ENCODE data around the gene ASMTL.

ASMTL gene

DNA sequence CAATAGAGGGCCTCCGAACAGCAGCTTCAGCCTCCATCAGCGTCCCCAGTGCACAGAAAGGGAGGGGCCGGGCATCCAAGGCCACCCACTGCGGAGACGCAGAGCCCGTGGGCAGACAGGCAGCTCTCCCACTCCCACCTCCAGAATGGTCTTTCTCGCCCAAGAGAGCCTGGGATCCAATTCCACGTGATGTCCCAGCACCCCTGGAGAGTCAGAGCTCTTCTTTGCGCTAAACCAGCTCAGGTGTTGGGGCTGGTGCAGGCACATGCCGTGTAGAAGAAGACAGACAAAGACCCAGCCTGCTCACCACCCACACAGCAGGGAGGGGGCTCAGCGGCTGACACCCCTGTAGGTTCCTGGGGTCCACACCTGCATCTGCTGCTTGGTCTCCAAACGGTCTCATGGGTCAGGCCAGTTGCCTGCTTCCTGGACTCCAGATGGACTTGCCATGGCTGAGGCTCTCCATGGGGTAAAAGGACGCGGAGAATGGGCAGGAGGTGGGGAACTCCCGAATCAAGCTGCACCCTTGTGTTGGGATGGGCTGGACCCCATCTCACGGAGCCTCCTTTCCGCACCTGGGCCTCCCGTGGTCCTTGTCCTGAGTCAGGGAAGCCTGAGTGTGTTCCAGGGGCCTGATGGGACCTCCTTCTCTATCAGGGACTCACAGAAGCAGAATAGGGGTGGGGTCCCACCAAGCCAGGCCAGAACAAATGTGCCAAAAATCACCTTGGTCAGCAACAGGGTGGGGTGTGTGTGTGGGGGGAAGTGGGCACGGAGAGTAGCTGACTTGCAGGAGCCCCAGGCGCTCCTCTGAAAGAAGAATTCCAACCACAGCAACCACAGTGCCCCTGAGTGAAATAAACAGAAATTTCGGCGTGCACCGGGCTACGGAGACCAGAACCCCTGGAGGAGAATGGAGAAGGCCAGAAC, 11.6 kb upstream of the ASMTL start:
- TF ChIP-seq, protein P1, sequence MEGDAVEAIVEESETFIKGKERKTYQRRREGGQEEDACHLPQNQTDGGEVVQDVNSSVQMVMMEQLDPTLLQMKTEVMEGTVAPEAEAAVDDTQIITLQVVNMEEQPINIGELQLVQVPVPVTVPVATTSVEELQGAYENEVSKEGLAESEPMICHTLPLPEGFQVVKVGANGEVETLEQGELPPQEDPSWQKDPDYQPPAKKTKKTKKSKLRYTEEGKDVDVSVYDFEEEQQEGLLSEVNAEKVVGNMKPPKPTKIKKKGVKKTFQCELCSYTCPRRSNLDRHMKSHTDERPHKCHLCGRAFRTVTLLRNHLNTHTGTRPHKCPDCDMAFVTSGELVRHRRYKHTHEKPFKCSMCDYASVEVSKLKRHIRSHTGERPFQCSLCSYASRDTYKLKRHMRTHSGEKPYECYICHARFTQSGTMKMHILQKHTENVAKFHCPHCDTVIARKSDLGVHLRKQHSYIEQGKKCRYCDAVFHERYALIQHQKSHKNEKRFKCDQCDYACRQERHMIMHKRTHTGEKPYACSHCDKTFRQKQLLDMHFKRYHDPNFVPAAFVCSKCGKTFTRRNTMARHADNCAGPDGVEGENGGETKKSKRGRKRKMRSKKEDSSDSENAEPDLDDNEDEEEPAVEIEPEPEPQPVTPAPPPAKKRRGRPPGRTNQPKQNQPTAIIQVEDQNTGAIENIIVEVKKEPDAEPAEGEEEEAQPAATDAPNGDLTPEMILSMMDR (IDR thresholded peaks at IDR 0.05; ENCODE audit: insufficient read depth, low read depth, low read length, missing control alignments), result no peak
- DNase-seq (ENCODE audit: low read depth), result no peak
- H3K4me3 ChIP-seq (ENCODE audit: low read depth, low read length), result no peak overlapping the region

DNA sequence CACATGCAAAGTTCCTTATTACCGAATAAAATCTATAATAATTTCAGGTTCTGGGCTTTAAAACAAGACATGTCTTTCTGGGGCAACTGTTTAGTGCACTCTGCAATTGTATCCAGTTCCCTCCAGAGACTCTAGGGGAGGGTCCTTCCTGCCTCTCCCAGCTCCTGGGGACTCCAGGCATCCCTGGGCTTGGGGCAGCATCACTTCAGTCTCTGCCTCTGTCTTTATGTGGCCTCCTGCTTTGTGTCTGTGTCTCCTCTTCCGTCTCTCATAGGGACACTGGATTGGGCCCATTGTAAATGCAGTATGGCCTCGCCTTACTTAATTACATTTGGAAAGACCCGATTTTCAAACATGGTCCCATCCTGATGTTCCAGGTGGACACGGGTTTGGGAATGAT, 10.9 kb upstream of the ASMTL start:
- no peak overlapping the region for H3K4me3 ChIP-seq (ENCODE audit: low read depth, low read length)
- TF ChIP-seq, protein P1 (IDR thresholded peaks at IDR 0.05; ENCODE audit: insufficient read depth, low read depth, low read length, missing control alignments), result no peak
- DNase-seq (ENCODE audit: low read depth), result no peak

DNA sequence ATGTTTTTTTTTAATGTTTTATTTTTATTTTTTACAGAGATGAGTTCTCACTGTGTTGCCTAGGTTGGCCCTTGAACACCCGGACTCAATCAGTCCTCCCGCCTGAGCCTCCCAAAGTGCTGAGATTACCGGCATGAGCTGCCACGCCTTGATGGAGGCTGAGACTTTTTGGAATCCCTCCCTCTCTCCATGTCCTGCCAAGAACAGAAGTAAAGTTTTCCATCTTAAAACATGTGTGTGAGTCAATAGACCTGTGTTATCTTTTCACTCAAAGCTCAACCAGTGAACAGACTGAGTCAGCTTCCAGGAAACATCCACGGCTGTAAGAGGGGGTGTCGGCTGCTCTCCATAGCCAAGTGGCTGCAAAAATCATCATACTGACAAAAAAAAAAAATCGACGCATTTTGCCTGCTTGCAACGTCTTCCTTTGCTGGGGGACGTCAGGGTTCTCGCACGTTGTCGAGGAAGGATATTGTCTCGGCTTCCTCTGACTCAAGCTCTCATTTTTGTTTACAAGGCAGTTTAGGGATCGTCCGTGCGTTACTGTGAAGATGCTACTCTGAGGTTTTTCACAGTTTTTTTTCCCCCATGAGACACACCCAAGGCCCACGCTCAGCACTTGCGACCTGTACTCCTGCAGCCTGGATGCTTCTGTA, 10.0 kb upstream of the ASMTL start:
- no peak for DNase-seq (ENCODE audit: low read depth)
- TF ChIP-seq, protein P1 (IDR thresholded peaks at IDR 0.05; ENCODE audit: insufficient read depth, low read depth, low read length, missing control alignments), result no peak

DNA sequence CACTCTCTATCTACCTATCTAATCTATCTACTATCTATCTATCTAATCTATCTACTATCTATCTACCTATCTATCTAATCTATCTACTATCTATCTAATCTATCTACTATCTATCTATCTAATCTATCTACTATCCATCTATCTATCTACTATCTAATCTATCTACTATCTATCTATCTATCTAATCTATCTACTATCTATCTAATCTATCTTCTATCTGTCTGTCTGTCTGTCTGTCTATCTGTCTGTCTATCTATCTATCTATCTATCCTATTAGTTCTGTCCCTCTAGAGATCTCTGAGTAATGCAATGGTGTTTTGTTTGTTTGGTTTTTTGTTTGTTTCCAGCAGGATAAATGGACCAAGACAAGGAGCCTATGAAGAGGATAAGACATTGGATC, 9.4 kb upstream of the ASMTL start:
- DNase-seq (ENCODE audit: low read depth), result no peak
- no peak overlapping the region for H3K4me3 ChIP-seq (ENCODE audit: low read depth, low read length)
- TF ChIP-seq, protein P1 (IDR thresholded peaks at IDR 0.05; ENCODE audit: insufficient read depth, low read depth, low read length, missing control alignments), result no peak

More for the DNA sequence above, 10.0 kb upstream of the ASMTL start:
- H3K4me3 ChIP-seq (ENCODE audit: low read depth, low read length), result no peak overlapping the region

DNA sequence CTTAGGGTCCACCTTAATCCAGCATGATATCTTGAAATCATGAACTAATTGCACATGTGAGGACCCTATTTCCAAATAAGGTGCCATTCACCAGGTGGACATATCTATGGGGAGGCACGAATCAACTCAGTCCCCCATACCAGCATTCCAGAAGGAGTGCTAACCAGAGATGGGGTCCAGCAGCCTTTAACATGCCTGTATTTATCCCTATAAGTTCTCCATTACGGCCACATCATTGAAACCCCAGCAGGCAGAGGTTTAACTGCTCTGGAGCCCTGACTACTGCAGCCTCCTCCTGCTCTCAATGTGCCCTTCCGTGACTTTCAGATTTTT, 3.2 kb upstream of the ASMTL start:
- no peak for DNase-seq (ENCODE audit: low read depth)
- no peak overlapping the region for H3K4me3 ChIP-seq (ENCODE audit: low read depth, low read length)
- TF ChIP-seq, protein P1 (IDR thresholded peaks at IDR 0.05; ENCODE audit: insufficient read depth, low read depth, low read length, missing control alignments), result no peak

DNA sequence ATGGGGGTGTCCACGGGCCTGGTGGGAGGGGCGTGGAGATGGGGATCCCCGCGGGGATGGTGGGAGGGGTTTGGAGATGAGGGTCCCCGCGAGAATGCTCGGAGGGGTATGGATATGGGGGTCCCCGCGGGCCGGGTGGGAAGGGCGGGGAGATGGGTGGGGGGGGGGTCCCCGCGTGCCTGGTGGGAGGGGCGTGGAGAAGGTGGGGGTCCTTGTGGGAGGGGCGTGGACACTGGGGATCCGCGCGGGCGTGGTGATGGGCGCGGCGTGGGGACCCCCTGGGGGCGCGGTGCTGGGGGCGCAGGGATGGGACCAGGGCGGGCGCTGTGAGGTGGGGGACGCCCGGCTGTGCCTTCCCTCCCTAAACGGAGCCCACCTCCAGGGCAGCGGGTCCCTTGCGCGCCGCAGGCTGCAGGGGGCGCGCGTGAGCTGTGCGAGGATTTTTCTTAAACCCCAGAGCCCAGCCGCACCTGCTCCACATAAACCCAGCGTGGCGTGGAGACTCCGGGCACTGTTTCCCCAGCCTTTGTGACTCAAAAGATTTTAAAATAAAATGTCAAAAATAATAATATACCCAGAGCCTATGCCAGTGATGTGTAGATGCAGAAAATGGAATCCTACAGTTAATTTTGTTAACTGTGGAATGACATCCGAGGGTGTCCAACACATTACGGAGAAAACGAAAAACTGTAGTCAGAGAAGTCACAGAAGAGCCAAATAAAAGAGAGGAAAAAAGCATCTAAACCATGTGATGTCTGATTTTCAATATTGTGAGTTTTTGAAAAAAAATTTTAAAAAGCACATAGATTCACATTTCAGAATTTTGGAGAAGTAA, 1.5 kb upstream of the ASMTL start:
- TF ChIP-seq, protein P1 (IDR thresholded peaks at IDR 0.05; ENCODE audit: insufficient read depth, low read depth, low read length, missing control alignments), result peak; percentile 78
- peak; percentile 87 for DNase-seq (ENCODE audit: low read depth)
- H3K4me3 ChIP-seq (ENCODE audit: low read depth, low read length), result peak overlapping the region; percentile 36
